HG03575 (cell line): ENCODE results near the gene UMOD.
"Not testable (repeated sequence)": the region's sequence is repeated elsewhere in the genome, so short reads cannot be mapped to it uniquely, and the experiment has no call there.

Experiments
- ATAC-seq: cut with Tn5 transposase; IDR thresholded peaks from one replicate; pipeline ENCODE4 v1.9.1; 2021; ENCODE audit not compliant: unreplicated experiment, insufficient number of reproducible peaks, low FRiP score; ENCODE audit errors: extremely low read depth

UMOD gene

DNA sequence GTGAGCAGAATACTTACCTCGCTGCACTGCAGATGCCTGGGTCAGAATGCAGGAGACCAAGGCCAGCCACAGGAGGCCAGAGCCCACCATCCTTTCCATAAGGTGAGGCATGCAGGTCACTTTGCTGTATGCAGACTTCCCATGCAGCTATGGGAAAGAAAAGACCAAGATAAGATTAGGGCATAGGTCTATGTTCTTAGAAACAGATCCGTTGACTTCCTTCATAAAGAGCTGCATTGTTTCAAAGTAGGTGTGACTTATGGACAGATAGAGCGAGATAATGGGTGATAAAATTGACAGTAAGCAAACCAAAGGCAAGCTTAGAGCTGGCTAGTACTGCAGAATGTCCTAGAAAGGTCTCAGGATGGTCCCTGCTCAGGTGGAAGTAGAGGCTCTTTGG is 26.2 kb downstream of the UMOD start:
- ATAC-seq, result no peak

DNA sequence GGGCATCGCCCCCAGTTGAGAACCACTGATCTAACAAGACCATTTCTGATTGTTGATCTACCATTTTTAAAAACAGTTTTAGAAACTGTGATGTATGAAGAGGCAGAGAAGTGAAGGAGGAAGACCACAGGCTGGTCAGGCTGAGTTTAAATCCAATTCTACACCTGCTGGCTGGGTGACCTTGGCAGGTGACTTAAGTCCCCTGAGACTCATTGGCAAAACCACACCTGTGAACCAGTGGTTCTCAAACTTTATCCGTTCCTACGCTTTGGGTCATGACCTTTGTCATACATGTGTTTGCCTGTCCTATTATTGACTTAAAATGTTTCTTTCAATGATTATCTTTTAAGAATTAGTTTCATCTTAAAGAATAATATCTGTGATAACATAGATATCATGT is 27.5 kb downstream of the UMOD start:
- ATAC-seq, result no peak

DNA sequence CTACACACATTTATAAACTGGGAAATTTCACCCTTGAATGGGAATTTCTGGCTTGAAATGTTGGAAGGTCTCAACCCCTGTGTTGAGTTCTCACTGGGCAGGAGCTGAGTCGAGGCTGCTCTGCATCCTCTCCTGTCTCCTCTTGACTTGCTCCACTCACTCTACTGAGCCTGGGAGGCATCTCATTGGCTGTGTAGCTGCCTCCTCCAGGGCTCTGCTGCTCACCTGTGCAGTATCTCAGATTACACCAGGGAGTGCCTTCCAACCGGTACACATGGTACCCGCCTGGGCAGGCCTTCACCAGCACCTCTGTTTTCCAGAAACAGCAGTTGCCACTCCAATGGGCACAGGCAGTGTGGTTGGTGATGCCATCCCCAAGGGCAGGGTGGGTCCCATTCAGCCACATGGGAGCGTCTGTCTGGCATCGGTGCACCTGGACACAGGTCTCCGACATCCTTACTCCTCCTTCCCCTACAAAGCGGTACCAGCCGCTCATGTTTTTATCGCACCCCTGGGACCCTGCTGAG is 28.9 kb downstream of the UMOD start:
- ATAC-seq, result no peak

- no peak for ATAC-seq
Measured at GRCh38 chr16:20322696-20323095, 29.8 kb downstream of the UMOD start.

DNA sequence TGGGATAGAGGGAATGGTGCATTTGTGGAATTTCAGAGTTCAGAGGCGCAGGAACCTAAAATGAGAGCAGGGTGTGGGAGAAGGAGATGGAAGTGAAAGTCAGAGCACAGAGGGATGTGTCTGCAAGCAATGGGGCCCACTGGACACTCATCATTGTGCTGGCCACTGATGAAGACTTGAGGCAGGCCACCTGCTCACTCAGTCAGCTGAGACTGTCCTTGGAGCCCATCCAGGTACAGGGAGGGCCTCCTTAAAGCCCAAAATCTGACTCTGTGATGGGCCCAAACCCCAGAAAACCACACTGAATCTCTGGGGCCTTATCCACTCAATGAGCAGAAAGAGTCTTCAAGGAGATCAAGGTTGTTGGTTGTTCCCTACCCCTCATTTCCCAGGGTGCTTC is 30.8 kb downstream of the UMOD start:
- ATAC-seq, result no peak

DNA sequence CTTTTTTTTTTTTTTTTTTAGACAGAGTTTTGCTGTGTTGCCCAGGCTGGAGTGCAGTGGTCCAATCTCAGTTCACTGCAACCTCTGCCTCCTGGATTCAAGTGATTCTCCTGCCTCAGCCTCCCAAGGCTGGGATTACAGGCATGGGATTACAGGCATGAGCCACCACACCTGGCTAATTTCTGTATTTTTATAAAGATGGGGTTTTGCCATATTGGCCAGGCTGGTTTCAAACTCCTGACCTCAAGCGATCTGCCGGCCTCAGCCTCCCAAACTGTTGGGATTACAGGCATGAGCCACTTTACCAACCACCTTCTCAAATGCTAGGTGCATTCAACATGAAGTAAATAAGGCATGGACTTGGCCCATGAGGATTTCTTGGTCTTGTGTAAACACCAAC is 31.5 kb downstream of the UMOD start:
- ATAC-seq, result not testable (repeated sequence)

DNA sequence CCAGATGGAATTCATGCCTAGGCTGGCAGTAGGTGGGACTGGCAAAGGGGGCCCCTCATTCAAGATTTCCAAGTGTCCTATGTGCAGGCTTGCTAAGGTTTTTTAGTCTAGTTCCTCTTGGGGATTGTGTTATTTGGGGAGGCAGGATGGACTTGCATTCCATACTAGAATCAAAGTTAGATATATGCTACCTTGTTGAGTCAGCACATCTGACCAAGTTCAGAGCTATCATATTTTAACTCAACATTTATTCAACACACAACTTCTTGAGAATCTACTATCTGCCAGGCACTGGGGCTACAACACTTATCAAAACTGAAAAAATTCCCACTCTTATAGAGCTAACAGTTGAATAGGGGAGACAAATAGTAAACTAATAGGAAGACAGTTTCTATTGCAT is 31.9 kb downstream of the UMOD start:
- ATAC-seq, result no peak

GRCh38 chr16:20320178-20320577 is 32.3 kb downstream of the UMOD start:
- ATAC-seq, result no peak

DNA sequence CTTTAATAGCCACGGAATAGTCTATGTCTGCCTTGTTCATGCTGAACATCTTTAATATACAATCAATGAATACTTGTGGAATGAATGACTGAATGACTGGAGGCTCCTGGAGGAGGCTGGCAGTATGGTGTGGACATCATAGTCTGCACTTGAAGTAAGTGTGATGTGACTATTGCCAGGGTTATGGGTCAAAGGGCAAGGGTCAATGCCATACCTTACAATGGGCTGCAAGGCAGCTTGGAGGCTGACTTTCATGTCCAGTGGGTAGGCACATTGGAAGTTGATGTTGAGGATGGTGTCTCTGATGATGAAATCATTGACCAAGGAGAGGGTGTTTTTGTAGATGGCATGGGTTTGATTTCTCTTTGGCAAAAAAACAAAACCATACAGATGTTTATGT is 33.1 kb downstream of the UMOD start:
- no peak for ATAC-seq

- no peak for ATAC-seq
Measured at GRCh38 chr16:20318437-20318836, 34.1 kb downstream of the UMOD start.

- ATAC-seq, result no peak
Measured at GRCh38 chr16:20318006-20318405, 34.5 kb downstream of the UMOD start.

GRCh38 chr16:20317117-20317516 is 35.4 kb downstream of the UMOD start:
- ATAC-seq, result no peak

- ATAC-seq, result no peak
Measured at GRCh38 chr16:20316715-20317114, 35.8 kb downstream of the UMOD start.

DNA sequence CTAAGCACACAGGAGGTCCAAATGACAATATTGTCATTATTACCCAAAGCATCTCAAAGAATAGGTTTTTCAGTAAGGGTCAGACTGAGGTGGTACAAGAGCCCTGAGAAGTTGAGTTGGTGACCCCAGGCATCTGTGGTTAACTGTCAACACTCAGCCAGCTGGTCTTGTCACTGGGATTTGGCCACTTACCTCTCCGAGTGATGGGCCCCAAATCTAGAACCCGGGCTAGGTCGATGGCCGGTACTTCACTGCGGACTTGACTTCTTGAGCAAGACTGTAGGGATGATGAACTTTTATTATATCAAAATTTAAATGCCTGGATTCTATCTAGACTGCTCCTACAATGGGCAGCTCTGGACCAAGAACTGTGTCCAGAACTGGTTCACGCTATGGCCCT is 36.8 kb downstream of the UMOD start:
- no peak for ATAC-seq

DNA sequence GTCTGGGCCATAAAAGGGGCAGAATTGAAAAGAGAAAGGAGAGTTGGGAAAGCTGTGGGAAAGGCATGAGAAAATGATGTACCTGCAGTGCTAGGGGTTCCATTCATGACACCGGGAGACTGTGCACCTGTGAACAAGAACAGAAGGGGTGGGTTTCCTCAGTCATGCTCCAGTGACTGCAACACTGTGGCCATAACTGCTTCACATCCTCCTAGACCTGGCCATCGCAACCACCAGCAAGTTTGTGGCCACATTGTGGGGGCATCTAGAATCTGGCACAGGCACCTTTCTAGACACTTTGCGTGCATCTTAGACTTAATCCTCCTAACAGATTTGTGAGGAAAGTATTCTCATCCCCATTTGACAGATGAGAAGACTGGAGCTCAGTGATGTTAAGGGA is 37.9 kb downstream of the UMOD start:
- no peak for ATAC-seq

DNA sequence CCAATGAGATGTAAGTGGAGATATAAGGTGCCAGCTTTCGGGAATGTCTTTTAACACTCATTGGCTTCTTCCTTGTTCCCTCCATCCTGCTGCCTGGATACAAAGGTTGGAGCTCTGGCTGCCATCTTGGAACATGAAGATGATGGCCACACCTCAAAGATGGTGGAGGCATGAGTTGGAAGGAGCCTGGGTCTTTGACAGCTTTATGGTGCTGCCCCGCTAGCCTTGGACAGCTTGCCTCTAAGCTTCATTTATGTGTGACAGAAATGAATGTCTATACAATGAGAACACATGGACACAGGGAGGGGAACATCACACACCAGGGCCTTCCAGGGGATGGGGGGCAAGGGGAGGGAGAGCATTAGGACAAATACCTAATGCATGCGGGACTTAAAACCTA is 38.8 kb downstream of the UMOD start:
- no peak for ATAC-seq

DNA sequence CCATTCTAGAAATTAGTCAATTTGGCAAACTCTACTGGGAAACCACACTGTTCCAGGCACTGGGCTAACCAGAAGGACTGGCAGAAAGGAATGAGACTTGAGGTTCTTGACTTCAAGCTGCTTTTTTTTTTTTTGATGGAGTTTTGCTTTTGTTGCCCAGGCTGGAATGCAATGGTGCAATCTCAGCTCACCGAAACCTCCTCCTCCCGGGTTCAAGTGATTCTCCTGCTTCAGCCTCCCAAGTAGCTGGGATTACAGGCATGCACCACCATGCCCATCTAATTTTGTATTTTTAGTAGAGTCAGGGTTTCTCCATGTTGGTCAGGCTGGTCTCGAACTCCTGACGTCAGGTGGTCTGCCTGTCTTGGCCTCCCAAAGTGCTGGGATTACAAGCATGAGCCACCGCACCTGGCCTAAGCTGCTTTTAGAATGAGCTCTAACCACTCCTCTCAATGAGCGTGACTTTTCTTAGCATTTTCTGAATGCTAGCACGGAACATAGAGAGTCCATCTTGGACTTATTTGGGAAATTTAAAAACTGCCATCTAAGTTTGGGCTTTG is 39.9 kb downstream of the UMOD start:
- ATAC-seq, result not testable (repeated sequence)

DNA sequence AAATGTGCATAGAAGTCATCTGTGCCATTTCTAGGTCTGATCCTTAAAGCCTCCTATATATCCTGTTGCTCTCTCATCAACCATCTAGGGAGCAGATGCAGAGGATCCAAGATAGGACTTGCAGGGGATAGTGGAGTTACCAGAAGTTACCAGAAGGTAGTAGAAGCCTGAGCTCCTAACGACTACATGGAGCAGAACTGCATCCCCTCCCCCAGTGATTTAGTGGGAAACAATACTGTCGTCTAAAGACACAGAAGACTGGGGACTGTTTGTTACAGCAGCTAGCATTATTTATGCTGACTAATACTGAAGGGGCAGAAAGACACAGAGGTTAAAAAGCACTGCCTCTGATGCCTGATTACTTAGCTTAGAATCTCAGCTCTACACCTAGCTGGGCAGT is 41.0 kb downstream of the UMOD start:
- no peak for ATAC-seq

- ATAC-seq, result no peak
Measured at GRCh38 chr16:20310421-20311395, 41.8 kb downstream of the UMOD start.

DNA sequence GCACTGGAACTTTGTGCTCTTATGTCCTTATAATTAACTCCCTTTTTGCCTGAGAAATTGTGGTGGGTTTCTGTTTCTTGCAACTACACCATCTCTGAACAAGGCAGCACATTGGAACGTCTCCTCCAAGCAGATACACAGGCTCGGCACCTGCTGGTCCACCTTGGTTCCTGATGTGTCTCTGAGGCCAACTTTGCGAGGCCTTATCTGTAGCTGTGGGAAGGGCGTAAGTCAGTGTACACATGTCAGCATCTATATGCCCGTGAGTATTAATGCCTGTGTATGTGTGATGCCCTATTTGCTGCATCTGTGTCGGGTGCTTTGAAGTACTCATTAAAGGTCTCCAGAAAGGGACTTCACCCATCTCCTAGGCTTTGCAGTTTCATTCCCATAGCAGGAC is 42.7 kb downstream of the UMOD start:
- ATAC-seq, result no peak
